ENCODE data around the gene MAT2A.
A peak's percentile ranks its signal among the peaks of the same experiment; 100 is the strongest.

The MAT2A gene

GRCh38 chr2:85538507-85539360 lies at the start of gene MAT2A:
TSS of gene MAT2A (plus strand) at chr2:85539168. CDS start at chr2:85539288, 120 bp downstream.
- peak; percentile 76 to 83 for ATAC-seq

GRCh38 chr2:85490861-85491755 lies 47.9 kb upstream of the MAT2A start:
- ATAC-seq, result no peak

GRCh38 chr2:85496436-85496835 lies 42.5 kb upstream of the MAT2A start:
- ATAC-seq, result no peak

GRCh38 chr2:85497944-85498630 lies 40.9 kb upstream of the MAT2A start:
- no peak for ATAC-seq

- ATAC-seq, result no peak
Measured at GRCh38 chr2:85501248-85501647, 37.7 kb upstream of the MAT2A start.

GRCh38 chr2:85502720-85503119 lies 36.2 kb upstream of the MAT2A start:
- ATAC-seq, result no peak

- ATAC-seq, result no peak
Measured at GRCh38 chr2:85503168-85503850, 35.7 kb upstream of the MAT2A start.

- no peak for ATAC-seq
Measured at GRCh38 chr2:85503851-85504777, 34.9 kb upstream of the MAT2A start.

- ATAC-seq, result no peak
Measured at GRCh38 chr2:85504778-85505261, 34.1 kb upstream of the MAT2A start.

- no peak for ATAC-seq
Measured at GRCh38 chr2:85505551-85506238, 33.3 kb upstream of the MAT2A start.

GRCh38 chr2:85506768-85507181 lies 32.2 kb upstream of the MAT2A start:
- ATAC-seq, result no peak

- no peak for ATAC-seq
Measured at GRCh38 chr2:85511008-85511811, 27.8 kb upstream of the MAT2A start.

- ATAC-seq, result no peak
Measured at GRCh38 chr2:85514323-85514722, 24.6 kb upstream of the MAT2A start.

GRCh38 chr2:85516653-85517389 lies 22.1 kb upstream of the MAT2A start:
- ATAC-seq, result no peak

- no peak for ATAC-seq
Measured at GRCh38 chr2:85522090-85522647, 16.8 kb upstream of the MAT2A start.

- ATAC-seq, result no peak
Measured at GRCh38 chr2:85523062-85523902, 15.7 kb upstream of the MAT2A start.

- no peak for ATAC-seq
Measured at GRCh38 chr2:85523903-85524335, 15.0 kb upstream of the MAT2A start.

Measured in activated CD4-positive, CD25-positive, alpha-beta regulatory T cell treated with anti-CD3 and anti-CD28 coated beads, Interleukin-2, amount 50 U/mL, for 24 hours (primary cell).